ENCODE measurements around the gene ZNF561. TPM values are rescaled to one million over a fixed set of nuclear protein-coding genes. Genes with fewer than 3 reads are reported as not detected.

The ZNF561 gene
- total RNA-seq (10 to 100 TPM; 12.2 to 30.0 (median 20.8) TPM), polyA plus RNA-seq (10 to 100 TPM in 1 of 2 donors, 1 to 10 TPM in 1; 8.7 to 16.6 TPM)
- long read RNA-seq, donor 1, full-length matches to known transcripts, result 3 of 8 reads
- long read RNA-seq, donor 1, partial matches to known transcripts, result 0 of 8 reads
- long read RNA-seq, donor 1, other reads (novel, unspliced or antisense), result 5 of 8 reads
- long read RNA-seq, donor 2, full-length matches to known transcripts, result 6 of 13 reads
- long read RNA-seq, donor 2, partial matches to known transcripts, result 1 of 13 reads
- long read RNA-seq, donor 2, other reads (novel, unspliced or antisense), result 6 of 13 reads
- long read RNA-seq, donor 3, full-length matches to known transcripts, result 6 of 10 reads
- long read RNA-seq, donor 3, partial matches to known transcripts, result 0 of 10 reads
- long read RNA-seq, donor 3, other reads (novel, unspliced or antisense), result 4 of 10 reads

DNA sequence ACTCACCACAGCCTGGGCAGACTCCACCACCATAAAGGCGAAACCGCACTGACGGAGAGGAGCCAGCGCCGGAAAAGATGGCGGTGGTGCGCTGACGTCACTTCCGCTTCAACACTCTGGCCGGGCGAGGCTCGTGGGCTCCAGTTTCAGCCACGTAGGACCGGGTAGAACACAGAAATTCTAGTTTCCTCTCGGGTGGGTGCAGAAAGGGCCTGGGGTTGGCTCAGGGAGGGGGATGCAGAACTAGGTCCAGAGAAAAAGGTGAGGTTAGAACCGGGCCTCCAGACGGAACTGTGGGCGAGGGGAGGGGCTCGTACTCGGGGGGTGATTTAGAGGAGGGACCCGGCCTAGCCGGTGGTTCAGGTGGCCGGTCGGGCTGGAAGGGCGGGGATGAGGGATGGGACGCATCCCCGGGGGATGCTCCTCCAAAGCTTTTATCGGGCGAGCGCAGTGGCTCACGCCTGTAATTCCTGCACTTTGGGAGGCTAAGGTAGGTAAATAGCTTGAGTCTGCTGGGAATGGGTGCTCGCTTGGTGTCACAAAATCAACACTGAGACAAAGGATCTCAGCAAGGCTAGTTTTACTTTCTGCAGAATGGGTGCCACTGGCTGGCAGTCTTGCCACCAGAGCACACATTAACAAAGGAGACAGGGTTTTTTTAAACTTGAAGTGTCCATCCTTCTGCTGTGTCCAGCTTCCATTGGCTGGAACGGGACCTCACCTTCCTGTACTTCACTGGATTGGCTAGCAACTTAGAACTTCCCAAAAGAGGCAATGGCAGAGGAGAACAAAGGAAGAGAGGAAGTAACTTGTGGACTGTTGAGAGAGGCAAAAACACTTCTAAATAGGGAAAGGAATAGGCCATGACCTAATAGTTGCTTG is at the start of gene ZNF561:
Gene ZNF561 (minus strand): TSS at position 77 of the 882 bp plus-strand sequence. CDS start 1,776 bp downstream, outside the sequence.
- Histone ChIP-seq H3K4me3 (peak within 1 kb of the TSS; percentile 60 to 97 (median 76)), H3K36me3 (peaks cover 0 to 32% (median 31%) of the 10 kb centered on the region in 9 donors), H3K4me1 (peaks cover 4 to 30% (median 18%) of the 10 kb centered on the region in 12 donors), H3K27ac (peak within 1 kb of the TSS; percentile 79 to 97 (median 93)), H3K27me3 (no peaks in the 10 kb centered on the region), H3K9me3 (no peaks in the 10 kb centered on the region)
- WGBS, 4 donors, result 1 to 2% (median 1%) methylated on average over 31 to 33 of the region's 33 CpGs
- peak; percentile 93 to 96 (median 95) for ATAC-seq
- peak; percentile 85 to 93 (median 90) for DNase-seq
- intact Hi-C loops (cut with DNase I), result loop anchor here in 6 of 10 donors (1.0 to 10.0 kb wide), 12 partner anchors 37 to 313 kb away; partner anchors contain the start of genes ZNF562 (in 2 of the 6), ZNF846 (in 2 of the 6), FBXL12 (in 1 of the 6) and ZNF121 (in 1 of the 6)
- TF ChIP-seq, protein P1, sequence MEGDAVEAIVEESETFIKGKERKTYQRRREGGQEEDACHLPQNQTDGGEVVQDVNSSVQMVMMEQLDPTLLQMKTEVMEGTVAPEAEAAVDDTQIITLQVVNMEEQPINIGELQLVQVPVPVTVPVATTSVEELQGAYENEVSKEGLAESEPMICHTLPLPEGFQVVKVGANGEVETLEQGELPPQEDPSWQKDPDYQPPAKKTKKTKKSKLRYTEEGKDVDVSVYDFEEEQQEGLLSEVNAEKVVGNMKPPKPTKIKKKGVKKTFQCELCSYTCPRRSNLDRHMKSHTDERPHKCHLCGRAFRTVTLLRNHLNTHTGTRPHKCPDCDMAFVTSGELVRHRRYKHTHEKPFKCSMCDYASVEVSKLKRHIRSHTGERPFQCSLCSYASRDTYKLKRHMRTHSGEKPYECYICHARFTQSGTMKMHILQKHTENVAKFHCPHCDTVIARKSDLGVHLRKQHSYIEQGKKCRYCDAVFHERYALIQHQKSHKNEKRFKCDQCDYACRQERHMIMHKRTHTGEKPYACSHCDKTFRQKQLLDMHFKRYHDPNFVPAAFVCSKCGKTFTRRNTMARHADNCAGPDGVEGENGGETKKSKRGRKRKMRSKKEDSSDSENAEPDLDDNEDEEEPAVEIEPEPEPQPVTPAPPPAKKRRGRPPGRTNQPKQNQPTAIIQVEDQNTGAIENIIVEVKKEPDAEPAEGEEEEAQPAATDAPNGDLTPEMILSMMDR (IDR thresholded peaks at IDR 0.05), result no peak
- TF ChIP-seq POLR2A (IDR thresholded peaks at IDR 0.05), result no peak

DNA sequence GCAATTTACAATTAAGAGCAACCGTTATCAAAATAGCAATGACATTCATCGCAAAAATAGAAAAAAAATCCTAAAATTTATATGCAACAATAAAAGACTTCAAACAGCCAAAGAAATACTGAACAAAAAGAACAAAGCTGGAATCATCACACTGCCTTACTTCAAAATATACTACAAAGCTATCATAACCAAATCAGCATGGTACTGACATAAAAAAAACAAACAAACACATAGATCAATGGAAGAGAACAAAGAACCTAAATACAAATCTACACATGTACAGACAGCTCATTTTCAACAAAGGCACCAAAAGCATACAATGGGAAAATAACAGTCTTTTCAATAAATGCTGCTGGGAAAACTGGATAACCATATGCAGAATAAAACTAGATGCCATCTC is 47.5 kb upstream of the ZNF561 start:
- ATAC-seq (no peak), DNase-seq (no peak)
- 96 to 99% (median 98%) methylated on average over 2 of the region's 2 CpGs for WGBS, 4 donors
- H3K9me3 ChIP-seq, result peaks cover 0 to 73% (median 16%) of the 10 kb centered on the region in 12 donors
- no peaks in the 10 kb centered on the region for H3K27me3 ChIP-seq
- intact Hi-C loops (cut with DNase I), result loop anchor here in 1 of 10 donors (2.0 kb wide), 1 partner anchor 42 kb away; no protein-coding TSS in a partner anchor
- peaks cover 0 to 5% (median 0%) of the 10 kb centered on the region in 12 donors for H3K4me1 ChIP-seq
- no peak overlapping the region for H3K27ac ChIP-seq
- peaks cover 0 to 31% (median 7%) of the 10 kb centered on the region in 9 donors for H3K36me3 ChIP-seq
- H3K4me3 ChIP-seq, result no peak overlapping the region
- TF ChIP-seq, protein P1 (IDR thresholded peaks at IDR 0.05), result no peak
- TF ChIP-seq POLR2A (IDR thresholded peaks at IDR 0.05), result no peak

DNA sequence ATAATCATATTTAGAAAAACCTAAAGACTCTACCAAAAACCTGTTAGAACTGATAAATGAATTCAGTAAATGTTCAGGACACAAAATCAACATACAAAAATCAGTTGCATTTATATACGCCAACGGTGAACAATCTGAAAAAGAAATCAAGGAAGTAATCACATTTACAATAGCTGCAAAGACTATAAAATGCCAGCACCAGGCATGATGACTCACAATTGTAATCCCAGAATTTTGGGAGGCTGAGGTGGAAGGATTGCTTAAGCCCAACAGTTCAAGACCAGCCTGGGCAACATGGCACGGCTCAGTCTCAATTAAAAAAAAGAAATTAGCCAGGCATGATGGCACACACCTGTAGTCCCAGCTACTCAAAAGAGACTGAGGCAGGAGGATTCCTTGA is 46.9 kb upstream of the ZNF561 start:
- no peak overlapping the region for H3K4me3 ChIP-seq
- TF ChIP-seq, protein P1 (IDR thresholded peaks at IDR 0.05), result no peak
- TF ChIP-seq POLR2A (IDR thresholded peaks at IDR 0.05), result no peak
- 78 to 98% (median 89%) methylated on average over 3 of the region's 3 CpGs for WGBS, 4 donors
- no peak for DNase-seq
- no peak for ATAC-seq
- peaks cover 0 to 66% (median 13%) of the 10 kb centered on the region in 12 donors for H3K9me3 ChIP-seq
- no peak overlapping the region for H3K27ac ChIP-seq
- peaks cover 0 to 4% (median 0%) of the 10 kb centered on the region in 12 donors for H3K4me1 ChIP-seq
- intact Hi-C loops (cut with DNase I), result loop anchor here in 1 of 10 donors (2.0 kb wide), 1 partner anchor 43 kb away; no protein-coding TSS in a partner anchor
- peaks cover 0 to 28% (median 7%) of the 10 kb centered on the region in 9 donors for H3K36me3 ChIP-seq
- no peaks in the 10 kb centered on the region for H3K27me3 ChIP-seq
